Gastroesophageal sphincter (tissue), 4 donors: ENCODE results near the gene DISP2. TPM values are rescaled to one million over a fixed set of nuclear protein-coding genes. Genes with fewer than 3 reads are reported as not detected.

ENCODE experiments used
- ATAC-seq: fragments of 150-250 bp; one replicate; pipeline ENCODE4 v1.9.1; 2016; ENCODE audit warnings: mild to moderate bottlenecking, moderate library complexity
- H3K27ac ChIP-seq, 4 donors: fragments of 200-600 bp; sonication (generic) in 3 of 4; 1 replicate in 3 of 4; 2 replicates in 1 of 4; pipeline ENCODE4 v1.5.1; 2016 to 2019
- H3K27me3 ChIP-seq: fragments of 200-600 bp; sonication (generic); one replicate; pipeline ENCODE4 v1.5.1; 2019
- H3K36me3 ChIP-seq, 2 donors: fragments of 200-600 bp; sonication (generic); one replicate each; pipeline ENCODE4 v1.5.1; 2019; ENCODE audit warnings: control low read depth in 1 of 2
- H3K4me1 ChIP-seq, 3 donors: fragments of 200-600 bp; sonication (generic); 1 replicate in 2 of 3; 2 replicates in 1 of 3; pipeline ENCODE4 v1.5.1; 2016 to 2019; ENCODE audit warnings: control low read depth in 2 of 3
- H3K4me3 ChIP-seq, 2 donors: fragments of 200-600 bp; sonication (generic); one replicate each; pipeline ENCODE4 v1.5.1; 2019; ENCODE audit warnings: mild to moderate bottlenecking in 1 of 2, moderate library complexity in 1 of 2
- H3K9me3 ChIP-seq, 3 donors: fragments of 200-600 bp; sonication (generic); one replicate each; pipeline ENCODE4 v1.5.1; 2017 to 2019; ENCODE audit warnings: control low read depth in 2 of 3
- CTCF ChIP-seq, 4 experiments: fragments of 200-600 bp in 2 of 4; fragments of 450-650 bp in 2 of 4; sonication (generic) in 1 of 4; IDR thresholded peaks; one replicate each; pipeline ENCODE4 v1.5.1; 2017 to 2019; ENCODE audit warnings: antibody characterized with exemption in 4 of 4, mild to moderate bottlenecking in 2 of 4, moderate library complexity in 2 of 4
- EP300 ChIP-seq: sonication (generic); formaldehyde crosslinking; IDR thresholded peaks from one replicate; pipeline ENCODE4 v1.6.1; 2017; ENCODE audit warnings: antibody characterized with exemption, mild to moderate bottlenecking
- POLR2A ChIP-seq, 2 donors: fragments of 450-650 bp; IDR thresholded peaks; one replicate each; pipeline ENCODE4 v1.6.1; 2017; ENCODE audit warnings: antibody characterized with exemption in 2 of 2, mild to moderate bottlenecking in 2 of 2, moderate library complexity in 1 of 2
- POLR2AphosphoS5 ChIP-seq: sonication (generic); formaldehyde crosslinking; IDR thresholded peaks from one replicate; pipeline ENCODE4 v1.6.1; 2017; ENCODE audit warnings: antibody characterized with exemption
- WGBS, 2 donors: methylation state at CpG; one replicate each; pipeline ENCODE4 v1.1.5; 2018; ENCODE audit warnings: low coverage in 1 of 2; 5-methylcytosine and 5-hydroxymethylcytosine counted together
- total RNA-seq, 4 donors: library from RNA; depleted of rRNA; stranded (reverse); fragments of >200 nt; gene quantifications; one replicate each; pipeline ENCODE4 v1.1.0, GENCODE V29; 2016

DISP2 gene
- total RNA-seq, 4 donors from 2014 or later: 0.07 to 0.19 (median 0.15) TPM

GRCh38 chr15:40327457-40327856, 30.6 kb upstream of the DISP2 start:
- ATAC-seq: no peak
- TF ChIP-seq POLR2A (IDR thresholded peaks at IDR 0.05) (no peak), CTCF (IDR thresholded peaks at IDR 0.05) (no peak), POLR2AphosphoS5 (no peak), EP300 (no peak)
- Histone ChIP-seq H3K4me1 (peaks cover 17 to 92% (median 41%) of the 10 kb centered on the region in 3 donors), H3K4me3 (no peak overlapping the region), H3K27ac (peak overlapping the region; percentile 79 to 98 (median 98)), H3K36me3 (no peaks in the 10 kb centered on the region), H3K9me3 (no peaks in the 10 kb centered on the region), H3K27me3 (no peaks in the 10 kb centered on the region)
- WGBS, 2 donors: 17 to 41% methylated on average over 1 to 3 of the region's 6 CpGs

- H3K4me3 ChIP-seq: no peak overlapping the region
Observed at GRCh38 chr15:40328176-40328575, 29.8 kb upstream of the DISP2 start.

GRCh38 chr15:40328751-40329150, 29.3 kb upstream of the DISP2 start:
- Histone ChIP-seq H3K9me3 (no peaks in the 10 kb centered on the region), H3K27me3 (no peaks in the 10 kb centered on the region), H3K36me3 (no peaks in the 10 kb centered on the region), H3K4me3 (no peak overlapping the region), H3K27ac (peak overlapping the region; percentile 79 to 98 (median 98)), H3K4me1 (peaks cover 17 to 97% (median 49%) of the 10 kb centered on the region in 3 donors)
- no peak for TF ChIP-seq CTCF (IDR thresholded peaks at IDR 0.05)
- no peak for TF ChIP-seq EP300
- no peak for TF ChIP-seq POLR2A (IDR thresholded peaks at IDR 0.05)
- TF ChIP-seq POLR2AphosphoS5: no peak
- 68 to 89% methylated on average over 4 to 5 of the region's 5 CpGs for WGBS, 2 donors
- ATAC-seq: no peak

More at GRCh38 chr15:40328176-40328575, 29.8 kb upstream of the DISP2 start:
- TF ChIP-seq POLR2A (IDR thresholded peaks at IDR 0.05) (no peak), POLR2AphosphoS5 (no peak), EP300 (no peak), CTCF (IDR thresholded peaks at IDR 0.05) (no peak)
- H3K27ac ChIP-seq: peak overlapping the region; percentile 79 to 98 (median 98)
- H3K4me1 ChIP-seq: peaks cover 17 to 92% (median 45%) of the 10 kb centered on the region in 3 donors
- H3K36me3 ChIP-seq: no peaks in the 10 kb centered on the region
- 30 to 52% methylated on average over 3 of the region's 3 CpGs for WGBS, 2 donors
- H3K27me3 ChIP-seq: no peaks in the 10 kb centered on the region
- H3K9me3 ChIP-seq: no peaks in the 10 kb centered on the region
- no peak for ATAC-seq

GRCh38 chr15:40329804-40330203, 28.2 kb upstream of the DISP2 start:
- H3K36me3 ChIP-seq: peaks cover 0 to 2% of the 10 kb centered on the region in 2 donors
- no peak for TF ChIP-seq POLR2A (IDR thresholded peaks at IDR 0.05)
- TF ChIP-seq POLR2AphosphoS5: peak; percentile 45
- H3K9me3 ChIP-seq: no peaks in the 10 kb centered on the region
- H3K4me1 ChIP-seq: peaks cover 17 to 100% (median 56%) of the 10 kb centered on the region in 3 donors
- H3K4me3 ChIP-seq: no peak overlapping the region
- no peak for ATAC-seq
- WGBS, 2 donors: 51 to 76% methylated on average over 6 to 7 of the region's 7 CpGs
- H3K27ac ChIP-seq: peak overlapping the region; percentile 79 to 98 (median 98)
- no peaks in the 10 kb centered on the region for H3K27me3 ChIP-seq

- TF ChIP-seq EP300: peak; percentile 87
- TF ChIP-seq POLR2AphosphoS5: peak; percentile 96
- peak; percentile 38 to 43 for TF ChIP-seq POLR2A (IDR thresholded peaks at IDR 0.05)
- no peak for TF ChIP-seq CTCF (IDR thresholded peaks at IDR 0.05)
- Histone ChIP-seq H3K9me3 (no peaks in the 10 kb centered on the region), H3K36me3 (peaks cover 0 to 8% of the 10 kb centered on the region in 2 donors), H3K4me3 (no peak overlapping the region), H3K27me3 (no peaks in the 10 kb centered on the region), H3K27ac (peak overlapping the region; percentile 79 to 98 (median 98)), H3K4me1 (peaks cover 17 to 100% (median 56%) of the 10 kb centered on the region in 3 donors)
- 8% methylated on average over 2 to 5 of the region's 5 CpGs for WGBS, 2 donors
- ATAC-seq: peak; percentile 86
Observed at GRCh38 chr15:40330368-40330836, 27.6 kb upstream of the DISP2 start.
